ENCODE data around the gene TMOD1. TPM values are rescaled to one million over a fixed set of nuclear protein-coding genes. Genes with fewer than 3 reads are reported as not detected.

The TMOD1 gene
- total RNA-seq, 1 donor from 2014 or later, result 0.49 TPM

DNA sequence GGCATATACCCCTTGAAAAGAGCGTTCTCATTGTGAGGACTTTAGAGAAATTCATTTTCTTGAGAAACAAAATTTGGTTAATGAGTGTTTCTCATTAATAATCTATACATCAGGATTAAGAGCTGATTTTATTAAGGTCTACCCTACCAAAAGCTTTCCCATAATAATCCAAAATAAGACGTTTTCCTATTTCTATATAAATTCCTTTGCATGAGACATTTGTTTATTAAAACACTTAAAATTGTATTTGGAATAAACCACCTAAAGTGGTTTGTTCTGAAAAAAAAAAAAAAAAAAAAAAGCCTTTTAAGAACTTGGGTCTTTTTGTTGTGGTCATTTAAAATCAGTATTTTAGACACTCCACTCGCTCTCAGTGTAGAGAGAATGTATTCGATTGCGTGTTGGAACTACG, 695 bp upstream of the TMOD1 start:
- DNase-seq (ENCODE audit: low spot score in 2 of 2, unreplicated experiment in 2 of 2), result no peak
- Mint-ChIP-seq H3K4me1 (peaks cover 15% of the 10 kb centered on the region), H3K4me3 (peak overlapping the region; percentile 64), H3K27me3 (ENCODE audit: low read depth) (peaks cover 33% of the 10 kb centered on the region), H3K27ac (no peak overlapping the region), H3K9me3 (no peaks in the 10 kb centered on the region), H3K36me3 (peaks cover 9% of the 10 kb centered on the region)
- no peak for TF ChIP-seq CTCF (IDR thresholded peaks at IDR 0.05; ENCODE audit: unreplicated experiment)

GRCh38 chr9:97501972-97502221, 431 bp downstream of the TMOD1 start:
- Mint-ChIP-seq H3K4me1 (peaks cover 15% of the 10 kb centered on the region), H3K27me3 (ENCODE audit: low read depth) (peaks cover 33% of the 10 kb centered on the region), H3K4me3 (no peak overlapping the region), H3K9me3 (no peaks in the 10 kb centered on the region), H3K27ac (no peak overlapping the region), H3K36me3 (peaks cover 3% of the 10 kb centered on the region)
- no peak for TF ChIP-seq CTCF (IDR thresholded peaks at IDR 0.05; ENCODE audit: unreplicated experiment)
- no peak for DNase-seq (ENCODE audit: low spot score in 2 of 2, unreplicated experiment in 2 of 2)

DNA sequence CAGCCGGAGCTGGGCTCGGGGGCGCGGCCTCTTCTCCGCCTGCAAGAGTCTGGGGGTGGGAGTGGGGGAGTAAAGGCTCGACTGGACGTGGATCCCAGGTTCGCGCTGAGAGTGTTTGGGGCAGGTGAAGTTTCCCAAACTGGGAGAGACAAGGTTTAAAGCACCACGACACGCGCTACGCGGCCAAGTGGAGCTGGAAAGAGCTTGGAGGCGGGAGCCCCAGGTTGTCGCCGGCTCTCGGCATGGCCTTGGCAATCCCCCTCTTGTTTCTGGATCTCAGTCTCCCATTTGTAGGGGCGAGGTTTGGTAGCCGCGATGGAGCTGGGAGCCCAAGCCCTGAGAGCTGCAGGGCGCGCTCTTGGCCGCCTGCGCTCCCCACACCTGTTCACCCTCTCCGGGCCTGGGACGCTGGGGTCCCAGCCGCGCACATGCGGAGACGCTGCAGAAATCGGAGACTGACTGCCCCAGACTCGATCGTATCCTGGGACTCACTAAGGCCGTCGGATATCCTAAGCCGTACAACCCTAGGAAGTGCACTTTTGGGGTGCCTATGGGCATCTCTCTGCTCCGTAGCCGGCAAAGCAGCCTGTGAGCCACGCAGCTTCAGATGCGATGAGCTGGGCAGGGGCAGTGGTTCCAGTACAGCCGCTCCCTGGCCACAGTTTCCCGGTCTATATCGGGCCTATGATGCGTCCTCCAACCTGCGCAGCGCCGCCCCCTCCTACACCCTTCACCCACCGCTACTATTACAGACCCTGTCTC, 937 bp downstream of the TMOD1 start:
- no peak for DNase-seq (ENCODE audit: low spot score in 2 of 2, unreplicated experiment in 2 of 2)
- peaks cover 31% of the 10 kb centered on the region for H3K27me3 Mint-ChIP-seq (ENCODE audit: low read depth)
- no peaks in the 10 kb centered on the region for H3K9me3 Mint-ChIP-seq
- H3K4me3 Mint-ChIP-seq, result peak overlapping the region; percentile 67
- no peak overlapping the region for H3K27ac Mint-ChIP-seq
- TF ChIP-seq CTCF (IDR thresholded peaks at IDR 0.05; ENCODE audit: unreplicated experiment), result no peak
- peaks cover 15% of the 10 kb centered on the region for H3K4me1 Mint-ChIP-seq
- H3K36me3 Mint-ChIP-seq, result no peaks in the 10 kb centered on the region

GRCh38 chr9:97502984-97503861, 1.8 kb downstream of the TMOD1 start:
- DNase-seq (ENCODE audit: low spot score in 2 of 2, unreplicated experiment in 2 of 2), result no peak
- Mint-ChIP-seq H3K27me3 (ENCODE audit: low read depth) (peaks cover 31% of the 10 kb centered on the region), H3K4me1 (peaks cover 15% of the 10 kb centered on the region), H3K36me3 (no peaks in the 10 kb centered on the region), H3K4me3 (peak overlapping the region; percentile 67), H3K27ac (no peak overlapping the region), H3K9me3 (no peaks in the 10 kb centered on the region)
- TF ChIP-seq CTCF (IDR thresholded peaks at IDR 0.05; ENCODE audit: unreplicated experiment), result no peak

- Mint-ChIP-seq H3K9me3 (no peaks in the 10 kb centered on the region), H3K27me3 (ENCODE audit: low read depth) (peaks cover 24% of the 10 kb centered on the region), H3K4me3 (no peak overlapping the region), H3K4me1 (peaks cover 15% of the 10 kb centered on the region), H3K27ac (no peak overlapping the region), H3K36me3 (no peaks in the 10 kb centered on the region)
- DNase-seq (ENCODE audit: low spot score in 2 of 2, unreplicated experiment in 2 of 2), result no peak
- no peak for TF ChIP-seq CTCF (IDR thresholded peaks at IDR 0.05; ENCODE audit: unreplicated experiment)
Observed at GRCh38 chr9:97503862-97504210, 2.4 kb downstream of the TMOD1 start.
